ENCODE data around the gene TCL1B.
"Not testable (repeated sequence)": the region's sequence is repeated elsewhere in the genome, so short reads cannot be mapped to it uniquely, and the experiment has no call there.

DNA sequence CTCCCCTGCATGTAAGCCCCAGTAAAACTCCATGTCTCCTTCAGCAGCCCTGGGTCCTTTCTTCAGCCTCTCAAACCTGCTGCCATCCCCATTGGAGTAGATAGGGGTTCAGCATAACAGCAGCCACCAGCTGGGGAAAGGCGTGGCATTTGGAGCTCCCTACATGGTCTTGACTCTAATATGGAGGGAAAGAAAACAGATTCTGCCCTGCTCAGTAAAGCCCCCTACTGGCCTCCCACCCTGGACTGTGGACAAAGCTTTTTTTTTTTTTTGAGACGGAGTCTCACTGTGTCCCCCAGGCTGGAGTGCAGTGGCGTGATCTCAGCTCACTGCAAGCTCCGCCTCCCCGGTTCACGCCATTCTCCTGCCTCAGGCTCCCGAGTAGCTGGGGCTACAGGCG, 20.7 kb upstream of the TCL1B start:
- TF ChIP-seq, protein P1, sequence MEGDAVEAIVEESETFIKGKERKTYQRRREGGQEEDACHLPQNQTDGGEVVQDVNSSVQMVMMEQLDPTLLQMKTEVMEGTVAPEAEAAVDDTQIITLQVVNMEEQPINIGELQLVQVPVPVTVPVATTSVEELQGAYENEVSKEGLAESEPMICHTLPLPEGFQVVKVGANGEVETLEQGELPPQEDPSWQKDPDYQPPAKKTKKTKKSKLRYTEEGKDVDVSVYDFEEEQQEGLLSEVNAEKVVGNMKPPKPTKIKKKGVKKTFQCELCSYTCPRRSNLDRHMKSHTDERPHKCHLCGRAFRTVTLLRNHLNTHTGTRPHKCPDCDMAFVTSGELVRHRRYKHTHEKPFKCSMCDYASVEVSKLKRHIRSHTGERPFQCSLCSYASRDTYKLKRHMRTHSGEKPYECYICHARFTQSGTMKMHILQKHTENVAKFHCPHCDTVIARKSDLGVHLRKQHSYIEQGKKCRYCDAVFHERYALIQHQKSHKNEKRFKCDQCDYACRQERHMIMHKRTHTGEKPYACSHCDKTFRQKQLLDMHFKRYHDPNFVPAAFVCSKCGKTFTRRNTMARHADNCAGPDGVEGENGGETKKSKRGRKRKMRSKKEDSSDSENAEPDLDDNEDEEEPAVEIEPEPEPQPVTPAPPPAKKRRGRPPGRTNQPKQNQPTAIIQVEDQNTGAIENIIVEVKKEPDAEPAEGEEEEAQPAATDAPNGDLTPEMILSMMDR (conservative IDR thresholded peaks at IDR 0.05; ENCODE audit: low read depth in 2 of 2) = peak; percentile 33 to 52
- not testable (repeated sequence) for TF ChIP-seq CREB1 (CRISPR knock-in tag; IDR thresholded peaks at IDR 0.05; ENCODE audit: low read depth); EZH2 (IDR thresholded peaks at IDR 0.05; ENCODE audit: low read depth, unreplicated experiment); POLR2AphosphoS5 (IDR thresholded peaks at IDR 0.05; ENCODE audit: low read depth); EZH2phosphoT487 (IDR thresholded peaks at IDR 0.05; ENCODE audit: unreplicated experiment); STAT1 (IDR thresholded peaks at IDR 0.05; ENCODE audit: unreplicated experiment); NANOG (IDR thresholded peaks at IDR 0.05; ENCODE audit: borderline replicate concordance); JUNB (IDR thresholded peaks at IDR 0.05; ENCODE audit: unreplicated experiment); ZNF114 (CRISPR knock-in tag; IDR thresholded peaks at IDR 0.05)
- TF ChIP-seq, protein P2, sequence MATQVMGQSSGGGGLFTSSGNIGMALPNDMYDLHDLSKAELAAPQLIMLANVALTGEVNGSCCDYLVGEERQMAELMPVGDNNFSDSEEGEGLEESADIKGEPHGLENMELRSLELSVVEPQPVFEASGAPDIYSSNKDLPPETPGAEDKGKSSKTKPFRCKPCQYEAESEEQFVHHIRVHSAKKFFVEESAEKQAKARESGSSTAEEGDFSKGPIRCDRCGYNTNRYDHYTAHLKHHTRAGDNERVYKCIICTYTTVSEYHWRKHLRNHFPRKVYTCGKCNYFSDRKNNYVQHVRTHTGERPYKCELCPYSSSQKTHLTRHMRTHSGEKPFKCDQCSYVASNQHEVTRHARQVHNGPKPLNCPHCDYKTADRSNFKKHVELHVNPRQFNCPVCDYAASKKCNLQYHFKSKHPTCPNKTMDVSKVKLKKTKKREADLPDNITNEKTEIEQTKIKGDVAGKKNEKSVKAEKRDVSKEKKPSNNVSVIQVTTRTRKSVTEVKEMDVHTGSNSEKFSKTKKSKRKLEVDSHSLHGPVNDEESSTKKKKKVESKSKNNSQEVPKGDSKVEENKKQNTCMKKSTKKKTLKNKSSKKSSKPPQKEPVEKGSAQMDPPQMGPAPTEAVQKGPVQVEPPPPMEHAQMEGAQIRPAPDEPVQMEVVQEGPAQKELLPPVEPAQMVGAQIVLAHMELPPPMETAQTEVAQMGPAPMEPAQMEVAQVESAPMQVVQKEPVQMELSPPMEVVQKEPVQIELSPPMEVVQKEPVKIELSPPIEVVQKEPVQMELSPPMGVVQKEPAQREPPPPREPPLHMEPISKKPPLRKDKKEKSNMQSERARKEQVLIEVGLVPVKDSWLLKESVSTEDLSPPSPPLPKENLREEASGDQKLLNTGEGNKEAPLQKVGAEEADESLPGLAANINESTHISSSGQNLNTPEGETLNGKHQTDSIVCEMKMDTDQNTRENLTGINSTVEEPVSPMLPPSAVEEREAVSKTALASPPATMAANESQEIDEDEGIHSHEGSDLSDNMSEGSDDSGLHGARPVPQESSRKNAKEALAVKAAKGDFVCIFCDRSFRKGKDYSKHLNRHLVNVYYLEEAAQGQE (IDR thresholded peaks at IDR 0.05; ENCODE audit: unreplicated experiment) = not testable (repeated sequence)
- TF ChIP-seq, protein P3, sequence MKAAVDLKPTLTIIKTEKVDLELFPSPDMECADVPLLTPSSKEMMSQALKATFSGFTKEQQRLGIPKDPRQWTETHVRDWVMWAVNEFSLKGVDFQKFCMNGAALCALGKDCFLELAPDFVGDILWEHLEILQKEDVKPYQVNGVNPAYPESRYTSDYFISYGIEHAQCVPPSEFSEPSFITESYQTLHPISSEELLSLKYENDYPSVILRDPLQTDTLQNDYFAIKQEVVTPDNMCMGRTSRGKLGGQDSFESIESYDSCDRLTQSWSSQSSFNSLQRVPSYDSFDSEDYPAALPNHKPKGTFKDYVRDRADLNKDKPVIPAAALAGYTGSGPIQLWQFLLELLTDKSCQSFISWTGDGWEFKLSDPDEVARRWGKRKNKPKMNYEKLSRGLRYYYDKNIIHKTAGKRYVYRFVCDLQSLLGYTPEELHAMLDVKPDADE (IDR thresholded peaks at IDR 0.05) = not testable (repeated sequence)
- TF ChIP-seq, protein P4, sequence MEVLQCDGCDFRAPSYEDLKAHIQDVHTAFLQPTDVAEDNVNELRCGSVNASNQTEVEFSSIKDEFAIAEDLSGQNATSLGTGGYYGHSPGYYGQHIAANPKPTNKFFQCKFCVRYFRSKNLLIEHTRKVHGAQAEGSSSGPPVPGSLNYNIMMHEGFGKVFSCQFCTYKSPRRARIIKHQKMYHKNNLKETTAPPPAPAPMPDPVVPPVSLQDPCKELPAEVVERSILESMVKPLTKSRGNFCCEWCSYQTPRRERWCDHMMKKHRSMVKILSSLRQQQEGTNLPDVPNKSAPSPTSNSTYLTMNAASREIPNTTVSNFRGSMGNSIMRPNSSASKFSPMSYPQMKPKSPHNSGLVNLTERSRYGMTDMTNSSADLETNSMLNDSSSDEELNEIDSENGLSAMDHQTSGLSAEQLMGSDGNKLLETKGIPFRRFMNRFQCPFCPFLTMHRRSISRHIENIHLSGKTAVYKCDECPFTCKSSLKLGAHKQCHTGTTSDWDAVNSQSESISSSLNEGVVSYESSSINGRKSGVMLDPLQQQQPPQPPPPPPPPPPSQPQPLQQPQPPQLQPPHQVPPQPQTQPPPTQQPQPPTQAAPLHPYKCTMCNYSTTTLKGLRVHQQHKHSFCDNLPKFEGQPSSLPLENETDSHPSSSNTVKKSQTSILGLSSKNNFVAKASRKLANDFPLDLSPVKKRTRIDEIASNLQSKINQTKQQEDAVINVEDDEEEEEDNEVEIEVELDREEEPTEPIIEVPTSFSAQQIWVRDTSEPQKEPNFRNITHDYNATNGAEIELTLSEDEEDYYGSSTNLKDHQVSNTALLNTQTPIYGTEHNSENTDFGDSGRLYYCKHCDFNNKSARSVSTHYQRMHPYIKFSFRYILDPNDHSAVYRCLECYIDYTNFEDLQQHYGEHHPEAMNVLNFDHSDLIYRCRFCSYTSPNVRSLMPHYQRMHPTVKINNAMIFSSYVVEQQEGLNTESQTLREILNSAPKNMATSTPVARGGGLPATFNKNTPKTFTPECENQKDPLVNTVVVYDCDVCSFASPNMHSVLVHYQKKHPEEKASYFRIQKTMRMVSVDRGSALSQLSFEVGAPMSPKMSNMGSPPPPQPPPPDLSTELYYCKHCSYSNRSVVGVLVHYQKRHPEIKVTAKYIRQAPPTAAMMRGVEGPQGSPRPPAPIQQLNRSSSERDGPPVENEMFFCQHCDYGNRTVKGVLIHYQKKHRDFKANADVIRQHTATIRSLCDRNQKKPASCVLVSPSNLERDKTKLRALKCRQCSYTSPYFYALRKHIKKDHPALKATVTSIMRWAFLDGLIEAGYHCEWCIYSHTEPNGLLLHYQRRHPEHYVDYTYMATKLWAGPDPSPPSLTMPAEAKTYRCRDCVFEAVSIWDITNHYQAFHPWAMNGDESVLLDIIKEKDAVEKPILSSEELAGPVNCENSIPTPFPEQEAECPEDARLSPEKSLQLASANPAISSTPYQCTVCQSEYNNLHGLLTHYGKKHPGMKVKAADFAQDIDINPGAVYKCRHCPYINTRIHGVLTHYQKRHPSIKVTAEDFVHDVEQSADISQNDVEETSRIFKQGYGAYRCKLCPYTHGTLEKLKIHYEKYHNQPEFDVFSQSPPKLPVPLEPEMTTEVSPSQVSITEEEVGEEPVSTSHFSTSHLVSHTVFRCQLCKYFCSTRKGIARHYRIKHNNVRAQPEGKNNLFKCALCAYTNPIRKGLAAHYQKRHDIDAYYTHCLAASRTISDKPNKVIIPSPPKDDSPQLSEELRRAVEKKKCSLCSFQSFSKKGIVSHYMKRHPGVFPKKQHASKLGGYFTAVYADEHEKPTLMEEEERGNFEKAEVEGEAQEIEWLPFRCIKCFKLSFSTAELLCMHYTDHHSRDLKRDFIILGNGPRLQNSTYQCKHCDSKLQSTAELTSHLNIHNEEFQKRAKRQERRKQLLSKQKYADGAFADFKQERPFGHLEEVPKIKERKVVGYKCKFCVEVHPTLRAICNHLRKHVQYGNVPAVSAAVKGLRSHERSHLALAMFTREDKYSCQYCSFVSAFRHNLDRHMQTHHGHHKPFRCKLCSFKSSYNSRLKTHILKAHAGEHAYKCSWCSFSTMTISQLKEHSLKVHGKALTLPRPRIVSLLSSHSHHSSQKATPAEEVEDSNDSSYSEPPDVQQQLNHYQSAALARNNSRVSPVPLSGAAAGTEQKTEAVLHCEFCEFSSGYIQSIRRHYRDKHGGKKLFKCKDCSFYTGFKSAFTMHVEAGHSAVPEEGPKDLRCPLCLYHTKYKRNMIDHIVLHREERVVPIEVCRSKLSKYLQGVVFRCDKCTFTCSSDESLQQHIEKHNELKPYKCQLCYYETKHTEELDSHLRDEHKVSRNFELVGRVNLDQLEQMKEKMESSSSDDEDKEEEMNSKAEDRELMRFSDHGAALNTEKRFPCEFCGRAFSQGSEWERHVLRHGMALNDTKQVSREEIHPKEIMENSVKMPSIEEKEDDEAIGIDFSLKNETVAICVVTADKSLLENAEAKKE (CRISPR knock-in tag; IDR thresholded peaks at IDR 0.05) = not testable (repeated sequence)
